Endothelial cell of umbilical vein (primary cell): ENCODE data around the gene MRPS14. TPM values are rescaled to one million over a fixed set of nuclear protein-coding genes. Genes with fewer than 3 reads are reported as not detected.

Experiments used
- BruUV-seq: library from RNA; stranded (reverse); fragments of 400-500 nt; replicated peaks from 2 replicates; lab custom pipeline; 2021; lab: Mats Ljungman, UMichigan
- CTCF ChIA-PET: fragments of 300-600, 350-600 bp; sonication (Branson Sonifier 250); formaldehyde crosslinking; loops from one replicate; lab custom pipeline; 2021; ENCODE audit warnings: antibody characterized with exemption, inconsistent platforms; lab: Charles Lee
- POLR2A ChIA-PET: fragments of 300-600, 350-600 bp; sonication (Branson Sonifier 250); formaldehyde crosslinking; loops from one replicate; lab custom pipeline; 2021; ENCODE audit warnings: antibody characterized with exemption, inconsistent platforms; lab: Charles Lee
- DNase-seq: peaks from one replicate; pipeline ENCODE4 v3.0.0-alpha.2; 2011; ENCODE audit warnings: low read depth, low spot score
- FAIRE-seq: peaks from 2 replicates; lab custom pipeline; 2011; peaks lifted over from hg19 to GRCh38; lab: Jason Lieb, UNC
- H2AFZ ChIP-seq: 2 replicates; pipeline ENCODE4 v1.6.0; 2012; ENCODE audit warnings: low read depth, low read length, control low read depth, inconsistent platforms
- H3K27ac ChIP-seq: 2 replicates; pipeline ENCODE4 v1.5.1; 2011; ENCODE audit warnings: low read depth, mild to moderate bottlenecking, control low read depth, low read length, moderate library complexity; ENCODE audit not compliant: insufficient read depth
- H3K27me3 ChIP-seq, 2 experiments: 2 replicates each; pipeline versions ENCODE4 v1.6.0 to v1.6.1; 2011; ENCODE audit warnings: low read length in 2 of 2, mixed read lengths in 1 of 2; ENCODE audit not compliant: control insufficient read depth in 2 of 2, insufficient read depth in 2 of 2
- H3K36me3 ChIP-seq, 2 experiments: 2 replicates in 1 of 2; 3 replicates in 1 of 2; pipeline ENCODE4 v1.5.1; 2011; ENCODE audit warnings: low read length in 2 of 2, mild to moderate bottlenecking in 1 of 2, moderate library complexity in 1 of 2; ENCODE audit not compliant: control insufficient read depth in 2 of 2, insufficient read depth in 2 of 2; ENCODE audit errors: extremely low read depth in 1 of 2
- H3K4me1 ChIP-seq: 3 replicates; pipeline ENCODE4 v1.5.1; 2011; ENCODE audit warnings: mild to moderate bottlenecking, low read length; ENCODE audit not compliant: control insufficient read depth, insufficient read depth; ENCODE audit errors: extremely low read depth
- H3K4me2 ChIP-seq: 2 replicates; pipeline ENCODE4 v1.6.1; 2011; ENCODE audit warnings: low read length, control low read depth, mixed read lengths; ENCODE audit not compliant: insufficient read depth
- H3K4me3 ChIP-seq, 3 experiments: fragments of 200-600 bp in 1 of 3; sonication (generic), shearing (Covaris generic) in 1 of 3; replicated peaks in 1 of 3; 2 replicates each; pipeline ENCODE4 v1.5.1; 2011 to 2016; ENCODE audit warnings: control low read depth in 3 of 3, low read length in 3 of 3, mild to moderate bottlenecking in 2 of 3, inconsistent platforms in 1 of 3, low read depth in 1 of 3, moderate library complexity in 1 of 3; ENCODE audit not compliant: insufficient read depth in 1 of 3
- H3K79me2 ChIP-seq: 2 replicates; pipeline ENCODE4 v1.6.0; 2012; ENCODE audit warnings: low read length, inconsistent platforms; ENCODE audit not compliant: control insufficient read depth, insufficient read depth
- H3K9ac ChIP-seq: replicated peaks from 2 replicates; pipeline ENCODE3; 2011; ENCODE audit warnings: low read length, control low read depth; ENCODE audit not compliant: insufficient read depth; ENCODE audit errors: extremely low read depth
- H3K9me1 ChIP-seq: replicated peaks from 3 replicates; pipeline ENCODE4 v1.6.0; 2011; ENCODE audit warnings: mild to moderate bottlenecking, low read length; ENCODE audit not compliant: control insufficient read depth, insufficient read depth; ENCODE audit errors: extremely low read depth
- H3K9me3 ChIP-seq: replicated peaks from 2 replicates; pipeline ENCODE4 v1.5.1; 2012; ENCODE audit warnings: low read length, inconsistent platforms; ENCODE audit not compliant: control insufficient read depth, insufficient read depth
- H4K20me1 ChIP-seq: replicated peaks from 2 replicates; pipeline ENCODE3; 2011; ENCODE audit warnings: mild to moderate bottlenecking, low read length; ENCODE audit not compliant: control insufficient read depth, insufficient read depth; ENCODE audit errors: extremely low read depth
- EZH2 ChIP-seq: IDR thresholded peaks from 2 replicates; pipeline ENCODE4 v1.6.1; 2012; ENCODE audit warnings: borderline replicate concordance, low read depth, mild to moderate bottlenecking, moderate library complexity, low read length, inconsistent platforms; ENCODE audit not compliant: severe bottlenecking
- FOS ChIP-seq: IDR thresholded peaks from 2 replicates; pipeline ENCODE4 v1.6.1; 2011; ENCODE audit warnings: mild to moderate bottlenecking, low read length, moderate library complexity, borderline replicate concordance; ENCODE audit not compliant: insufficient read depth
- GATA2 ChIP-seq: IDR thresholded peaks from 2 replicates; pipeline ENCODE4 v1.7.0; 2011; ENCODE audit warnings: low read depth, mild to moderate bottlenecking, moderate library complexity, mixed read lengths, low read length; ENCODE audit not compliant: insufficient read length, insufficient read depth
- JUN ChIP-seq: IDR thresholded peaks from 2 replicates; pipeline ENCODE4 v1.6.1; 2011; ENCODE audit warnings: borderline replicate concordance, low read depth; ENCODE audit not compliant: insufficient read length, insufficient read depth
- MAX ChIP-seq: IDR thresholded peaks from 2 replicates; pipeline ENCODE4 v1.6.1; 2011; ENCODE audit not compliant: insufficient read depth, insufficient read length
- MYC ChIP-seq: IDR thresholded peaks from one replicate; pipeline ENCODE4 v1.6.1; 2011; ENCODE audit warnings: mild to moderate bottlenecking, low read depth, low read length
- POLR2A ChIP-seq: IDR thresholded peaks from 2 replicates; pipeline ENCODE4 v1.6.1; 2012; ENCODE audit warnings: low read depth, mild to moderate bottlenecking, control low read depth, low read length
- POLR2AphosphoS5 ChIP-seq: IDR thresholded peaks from 2 replicates; pipeline ENCODE4 v1.6.1; 2012; ENCODE audit warnings: low read depth, mild to moderate bottlenecking, control low read depth, low read length, moderate library complexity; ENCODE audit not compliant: insufficient read depth
- dilution Hi-C: fragments of 300-500 bp; cut with MboI; formaldehyde crosslinking; loops from one replicate; pipeline ENCODE4 v1.15.0; 2019; ENCODE audit warnings: low sequenced_read_pairs; ENCODE audit not compliant: extremely low pct_ligation_motif_present
- intact Hi-C: fragments of 100-400 bp; cut with micrococcal nuclease; formaldehyde crosslinking; loops from one replicate; pipeline ENCODE4 v1.10.0; 2022
- polyA plus RNA-seq, 4 experiments: library from polyadenylated mRNA; depleted of rRNA in 3 of 4; stranded (reverse) in 3 of 4; unstranded in 1 of 4; fragments of >200 nt; gene quantifications; 2 replicates each; pipeline versions ENCODE4 v1.2.1 to v1.2.3, GENCODE V29; 2011 to 2012; ENCODE audit warnings: missing spikeins in 1 of 4
- total RNA-seq: library from RNA; stranded (reverse); gene quantifications from 2 replicates; pipeline ENCODE4 v1.2.3, GENCODE V29; 2021
- TF ChIP-seq, protein P1 (sequence below), 2 donors: IDR thresholded peaks; 1 replicate in 1 of 2; 2 replicates in 1 of 2; pipeline ENCODE4 v1.5.1; 2011; ENCODE audit warnings: low read length in 2 of 2, mild to moderate bottlenecking in 2 of 2, moderate library complexity in 2 of 2, control low read depth in 1 of 2, inconsistent platforms in 1 of 2, low read depth in 1 of 2; ENCODE audit not compliant: insufficient read depth in 1 of 2; ENCODE audit errors: extremely low read depth in 1 of 2

The MRPS14 gene
- total and polyA plus RNA-seq, 2 donors (not counting 3 experiments of a cell fraction or from before 2014, with no cell fraction given) = 29.5 to 31.8 TPM

- no peaks in the 10 kb centered on the region for H4K20me1 ChIP-seq
- FAIRE-seq = no peak
- CTCF ChIA-PET = no interaction called here
Observed at GRCh38 chr1:175019524-175019923, 3.7 kb downstream of the MRPS14 start.

More at GRCh38 chr1:175019524-175019923, 3.7 kb downstream of the MRPS14 start:
- intact Hi-C loops (no loop called here), dilution Hi-C loops (no loop called here)
- H3K27ac ChIP-seq = no peak overlapping the region
- no peak overlapping the region for H3K9ac ChIP-seq
- peaks cover 5 to 12% of the 10 kb centered on the region in 2 experiments for H3K36me3 ChIP-seq
- no peak overlapping the region for H3K4me2 ChIP-seq
- DNase-seq = no peak
- H3K9me3 ChIP-seq = no peaks in the 10 kb centered on the region
- no peak overlapping the region for H2AFZ ChIP-seq
- H3K4me1 ChIP-seq = peaks cover 12% of the 10 kb centered on the region
- POLR2A ChIA-PET = no interaction called here
- no peaks in the 10 kb centered on the region for H3K27me3 ChIP-seq
- TF ChIP-seq MAX (no peak), JUN (no peak), EZH2 (no peak), FOS (no peak), MYC (no peak), POLR2AphosphoS5 (no peak), POLR2A (no peak), GATA2 (no peak)
- TF ChIP-seq, protein P1, sequence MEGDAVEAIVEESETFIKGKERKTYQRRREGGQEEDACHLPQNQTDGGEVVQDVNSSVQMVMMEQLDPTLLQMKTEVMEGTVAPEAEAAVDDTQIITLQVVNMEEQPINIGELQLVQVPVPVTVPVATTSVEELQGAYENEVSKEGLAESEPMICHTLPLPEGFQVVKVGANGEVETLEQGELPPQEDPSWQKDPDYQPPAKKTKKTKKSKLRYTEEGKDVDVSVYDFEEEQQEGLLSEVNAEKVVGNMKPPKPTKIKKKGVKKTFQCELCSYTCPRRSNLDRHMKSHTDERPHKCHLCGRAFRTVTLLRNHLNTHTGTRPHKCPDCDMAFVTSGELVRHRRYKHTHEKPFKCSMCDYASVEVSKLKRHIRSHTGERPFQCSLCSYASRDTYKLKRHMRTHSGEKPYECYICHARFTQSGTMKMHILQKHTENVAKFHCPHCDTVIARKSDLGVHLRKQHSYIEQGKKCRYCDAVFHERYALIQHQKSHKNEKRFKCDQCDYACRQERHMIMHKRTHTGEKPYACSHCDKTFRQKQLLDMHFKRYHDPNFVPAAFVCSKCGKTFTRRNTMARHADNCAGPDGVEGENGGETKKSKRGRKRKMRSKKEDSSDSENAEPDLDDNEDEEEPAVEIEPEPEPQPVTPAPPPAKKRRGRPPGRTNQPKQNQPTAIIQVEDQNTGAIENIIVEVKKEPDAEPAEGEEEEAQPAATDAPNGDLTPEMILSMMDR (IDR thresholded peaks at IDR 0.05; ENCODE audit: extremely low read depth in 1 of 2, insufficient read depth in 1 of 2, low read depth in 1 of 2, low read length in 2 of 2) = no peak
- no peaks in the 10 kb centered on the region for H3K9me1 ChIP-seq
- no TSS peak for BruUV-seq
- no peak overlapping the region for H3K4me3 ChIP-seq
- H3K79me2 ChIP-seq = peaks cover 28% of the 10 kb centered on the region
